SH-SY5Y (cell line): ENCODE data around the gene ABCD2.

Source experiments
- GATA2 ChIP-seq: IDR thresholded peaks from 2 replicates; pipeline ENCODE4 v1.6.1; 2011; ENCODE audit warnings: mild to moderate bottlenecking, low read depth, low read length
- GATA3 ChIP-seq: IDR thresholded peaks from 2 replicates; pipeline ENCODE4 v1.6.1; 2011; ENCODE audit warnings: low read depth, mild to moderate bottlenecking, low read length, moderate library complexity

ABCD2 gene

DNA sequence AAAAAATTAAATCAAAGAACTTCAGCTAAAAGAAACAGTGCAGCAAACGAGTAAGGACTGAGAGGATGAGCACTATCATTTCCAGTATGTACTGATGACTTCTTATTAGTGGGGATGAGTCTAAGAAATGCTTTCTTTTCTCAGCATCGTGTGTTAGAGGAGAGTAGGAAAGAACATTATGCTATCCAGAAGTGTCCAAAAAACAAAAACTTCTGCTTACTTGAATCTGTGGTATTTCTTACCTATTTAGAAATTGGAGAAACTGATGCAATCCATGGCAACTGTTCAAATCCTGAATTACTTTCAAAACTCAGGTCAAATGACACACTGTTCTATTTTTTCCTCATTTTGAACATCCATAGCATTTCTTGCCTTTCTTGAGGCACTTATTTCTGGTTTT is 23.7 kb downstream of the ABCD2 start:
- TF ChIP-seq GATA3 (no peak), GATA2 (no peak)

DNA sequence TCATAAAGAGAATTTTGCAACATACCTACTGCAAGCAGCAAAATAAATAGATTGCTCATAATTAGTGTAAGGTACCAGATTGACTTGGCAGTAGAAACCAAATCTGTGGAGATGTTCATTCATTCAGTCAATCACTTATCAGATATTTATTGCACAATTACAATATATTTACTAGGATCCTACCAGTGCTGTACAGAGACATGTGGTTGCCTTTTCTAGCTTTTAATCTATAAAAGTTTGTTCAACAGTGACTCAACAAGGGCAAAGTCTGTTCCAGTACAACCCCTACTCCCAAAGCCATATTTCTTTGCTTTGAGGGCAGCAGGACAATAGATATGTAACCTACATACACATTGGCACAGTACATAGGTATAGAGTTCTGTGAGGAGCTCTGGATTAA is 27.3 kb downstream of the ABCD2 start:
- TF ChIP-seq GATA2, result no peak
- TF ChIP-seq GATA3, result no peak

DNA sequence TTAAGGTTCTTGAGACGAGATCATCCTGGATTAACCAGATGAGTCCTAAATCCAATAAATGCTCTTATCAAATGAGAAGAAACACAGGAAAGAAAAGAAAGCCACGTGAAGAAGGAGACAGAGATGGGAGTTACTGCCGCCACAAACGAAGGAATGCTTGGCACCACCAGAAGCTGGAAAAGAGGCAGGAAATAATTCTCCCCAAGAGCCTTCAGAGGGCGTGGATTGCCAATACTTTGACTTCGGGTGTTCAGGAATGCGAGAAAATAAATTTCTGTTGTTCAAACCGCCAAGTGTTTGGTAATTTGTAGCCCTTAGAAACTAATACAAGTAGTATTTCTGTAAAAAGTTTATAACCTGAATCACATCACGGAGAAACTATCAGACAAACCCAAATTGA is 31.3 kb downstream of the ABCD2 start:
- TF ChIP-seq GATA2 (no peak), GATA3 (no peak)

DNA sequence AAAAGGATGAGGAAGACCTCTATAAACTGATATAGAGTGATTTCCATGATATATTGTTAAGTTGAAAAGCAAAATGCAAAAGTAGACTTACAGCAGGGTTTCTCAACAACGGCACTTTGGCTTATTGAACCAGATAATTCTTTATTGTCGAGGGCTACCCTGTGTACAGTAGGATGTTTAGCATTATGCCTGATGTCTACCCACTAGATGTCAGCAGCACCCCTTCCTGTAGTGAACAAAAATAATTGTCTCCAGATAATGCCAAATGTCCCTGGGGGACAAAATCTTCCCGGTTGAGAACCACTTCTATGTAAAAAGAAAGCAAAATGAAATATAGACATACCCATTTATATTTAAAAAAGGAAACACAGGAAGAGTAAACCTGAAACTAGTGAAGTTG is 32.4 kb downstream of the ABCD2 start:
- TF ChIP-seq GATA2, result no peak
- TF ChIP-seq GATA3, result no peak

DNA sequence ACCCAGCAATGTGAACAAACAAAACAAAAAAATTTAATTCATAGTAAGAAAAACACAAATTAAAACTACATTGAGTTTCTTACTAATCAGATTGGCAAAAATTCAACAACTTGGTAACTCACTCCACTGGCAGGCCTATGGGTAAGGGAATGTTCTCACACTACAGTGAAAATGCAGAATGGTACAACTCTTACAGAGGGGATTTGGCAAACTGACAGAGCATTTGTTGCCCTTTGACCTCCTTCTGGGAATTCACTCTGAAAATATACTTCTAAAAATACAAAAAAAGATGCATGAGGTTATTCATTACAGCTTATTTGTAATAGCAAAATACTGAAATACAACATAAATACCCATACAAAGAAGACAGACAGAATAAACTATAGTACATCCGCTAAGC is 32.8 kb downstream of the ABCD2 start:
- TF ChIP-seq GATA3 (no peak), GATA2 (no peak)

DNA sequence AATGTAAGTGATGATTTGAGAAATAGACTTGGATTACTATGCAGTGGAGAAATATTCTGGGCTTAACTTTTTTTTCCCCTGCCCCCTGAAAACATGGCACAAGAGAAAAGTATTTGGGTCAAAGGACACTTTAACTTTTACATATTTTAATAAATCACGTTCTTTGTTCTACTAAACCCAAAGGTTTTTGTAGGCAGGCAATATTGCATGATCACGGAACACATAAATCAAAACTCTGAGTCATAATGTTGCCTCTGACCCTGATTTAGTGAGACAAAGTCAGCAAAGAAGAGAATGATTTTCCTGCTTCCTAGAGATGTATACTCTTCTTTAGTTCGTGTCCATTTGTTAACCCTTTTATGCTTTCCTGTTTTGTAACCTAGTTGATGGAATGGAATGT is 38.0 kb downstream of the ABCD2 start:
- no peak for TF ChIP-seq GATA3
- TF ChIP-seq GATA2, result no peak

DNA sequence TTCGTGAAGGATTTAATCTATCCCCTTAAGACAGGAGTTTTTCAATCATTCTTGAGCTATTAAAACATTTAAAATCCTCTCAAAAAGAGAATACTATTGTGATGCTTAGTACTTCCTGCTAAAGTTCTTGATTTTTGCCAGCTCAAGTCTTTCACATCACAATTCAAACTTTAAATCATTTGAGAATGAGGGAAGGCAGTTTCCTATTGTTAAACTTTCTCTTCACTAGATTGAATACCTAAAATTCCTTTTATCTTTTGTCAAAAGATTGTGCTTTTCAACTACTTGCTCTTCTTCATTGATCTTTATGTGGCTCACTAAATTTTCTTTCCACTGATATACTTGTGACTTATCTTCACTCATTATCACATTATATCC is 44.1 kb downstream of the ABCD2 start:
- TF ChIP-seq GATA3 (no peak), GATA2 (no peak)

DNA sequence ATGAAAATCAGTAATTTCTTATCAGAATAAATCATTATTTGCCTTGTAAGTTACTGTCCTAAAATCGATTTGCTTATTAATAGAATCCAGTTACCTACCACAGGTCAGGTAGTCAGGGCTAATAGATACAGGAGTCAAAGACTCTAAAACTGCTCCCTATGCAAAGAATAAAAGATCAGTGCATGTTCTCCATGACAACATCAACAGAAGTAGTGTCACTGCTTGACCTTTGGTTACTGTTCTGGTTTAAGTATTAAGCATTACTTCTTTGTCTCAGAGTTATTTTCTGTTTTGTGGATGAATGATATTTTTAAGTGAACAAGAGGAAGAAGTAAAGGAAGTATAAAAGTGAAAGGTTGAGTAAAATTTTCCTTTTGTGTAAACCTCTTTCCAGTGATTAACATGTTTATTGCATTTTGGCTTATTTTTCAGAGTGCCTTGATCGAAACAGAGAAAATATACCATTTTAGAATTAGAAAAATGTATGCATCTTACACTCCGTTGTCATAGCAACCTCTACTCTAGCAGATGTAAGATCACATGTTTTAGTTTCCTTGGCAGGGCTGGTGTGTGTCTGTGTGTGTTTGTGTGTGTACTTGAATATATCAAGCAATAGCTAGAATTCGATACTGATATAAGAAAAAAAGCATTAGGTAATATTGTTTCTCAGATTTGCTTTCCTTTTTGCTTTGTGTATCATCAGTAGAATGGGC is 44.7 kb downstream of the ABCD2 start:
- TF ChIP-seq GATA3 (no peak), GATA2 (no peak)

DNA sequence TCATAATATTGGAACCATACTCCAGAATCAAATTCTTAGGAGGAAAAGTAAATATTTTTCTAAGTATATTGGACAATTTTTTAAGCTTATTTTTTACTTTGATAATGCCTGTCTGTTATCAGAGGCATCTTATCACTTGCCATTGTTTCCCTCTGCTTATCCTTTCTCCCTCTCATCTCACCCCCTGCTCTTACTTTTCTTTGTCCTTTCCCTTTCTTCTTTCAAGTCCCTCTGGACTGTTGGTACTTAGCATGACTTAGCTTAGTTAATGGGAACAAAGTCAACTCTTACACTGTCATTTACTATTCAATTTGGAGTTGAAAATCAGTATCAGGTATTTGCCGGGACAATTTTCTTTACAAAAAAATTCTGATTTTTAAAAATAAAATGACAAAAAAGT is 45.2 kb downstream of the ABCD2 start:
- TF ChIP-seq GATA2 (no peak), GATA3 (no peak)

DNA sequence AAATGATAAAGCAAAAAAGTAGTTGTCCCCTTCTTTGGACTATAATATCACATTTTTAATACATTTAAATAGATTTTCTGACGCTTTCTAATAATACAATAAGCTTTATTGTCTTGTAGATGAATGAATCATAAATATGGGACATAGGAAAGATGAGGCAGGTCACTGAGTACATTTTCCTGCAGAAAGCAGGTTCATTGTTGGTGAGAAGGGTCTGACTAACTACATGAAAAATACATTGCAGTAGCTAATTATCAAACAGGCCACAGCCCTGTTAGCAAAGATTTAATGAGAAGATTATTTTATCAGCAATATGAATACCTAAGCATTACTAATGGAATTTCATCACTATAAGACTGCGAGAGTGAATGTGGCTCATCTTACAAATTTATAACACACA is 45.6 kb downstream of the ABCD2 start:
- TF ChIP-seq GATA2 (no peak), GATA3 (no peak)

DNA sequence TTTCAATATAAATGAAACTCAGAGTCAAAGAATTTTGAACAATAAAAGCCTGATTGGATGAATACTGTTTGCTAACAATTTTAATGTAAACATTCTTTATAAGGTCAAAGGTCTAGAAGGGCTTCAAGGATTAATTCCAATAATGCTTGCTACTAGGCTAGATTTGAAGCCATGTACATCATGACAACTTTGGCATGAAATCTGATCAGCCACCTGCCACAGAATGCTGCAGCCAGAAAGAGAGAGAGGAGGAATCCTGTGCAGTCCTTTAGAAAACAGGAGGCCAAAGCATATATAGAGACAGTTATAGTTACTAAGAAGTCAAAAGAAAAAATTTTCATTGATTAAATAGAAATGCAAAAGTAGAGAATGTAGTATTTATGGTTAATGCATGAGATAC is 47.1 kb downstream of the ABCD2 start:
- TF ChIP-seq GATA2 (no peak), GATA3 (no peak)

DNA sequence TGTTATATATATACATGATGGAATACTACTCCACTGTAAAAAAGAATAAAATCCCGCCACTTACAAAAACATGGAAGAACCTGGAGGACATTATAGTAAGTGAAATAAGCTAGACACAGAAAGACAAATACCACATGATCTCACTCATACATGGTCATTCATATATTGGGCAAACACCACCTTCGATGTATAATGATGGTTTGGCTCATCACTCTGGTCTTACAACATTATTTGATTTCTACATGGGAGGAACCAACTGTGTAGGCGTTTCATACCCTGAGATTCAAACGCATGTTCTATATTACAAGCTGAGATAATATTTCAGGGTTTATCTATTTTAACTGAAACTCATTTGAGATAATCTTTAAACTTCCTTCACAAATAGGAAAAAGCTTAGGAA is 48.3 kb downstream of the ABCD2 start:
- TF ChIP-seq GATA3 (no peak), GATA2 (no peak)

DNA sequence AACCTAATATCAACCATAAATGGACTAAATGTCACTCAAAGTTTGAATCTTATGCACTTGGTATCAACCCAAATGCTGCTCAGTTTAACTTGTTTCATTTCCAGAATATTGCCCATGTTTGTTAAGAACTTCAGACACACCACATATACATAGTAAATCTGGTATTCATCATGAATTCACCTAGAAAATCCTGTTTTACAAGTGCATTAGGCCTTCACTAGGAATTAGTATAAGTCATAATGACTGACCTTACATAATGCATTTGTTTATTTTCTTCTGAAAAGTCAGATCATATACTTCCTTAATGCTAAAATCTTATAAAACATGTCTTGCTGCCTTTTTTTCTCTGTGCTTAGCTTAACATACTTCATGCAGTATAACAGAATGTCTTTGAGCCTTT is 66.1 kb downstream of the ABCD2 start:
- TF ChIP-seq GATA2, result no peak
- TF ChIP-seq GATA3, result no peak

DNA sequence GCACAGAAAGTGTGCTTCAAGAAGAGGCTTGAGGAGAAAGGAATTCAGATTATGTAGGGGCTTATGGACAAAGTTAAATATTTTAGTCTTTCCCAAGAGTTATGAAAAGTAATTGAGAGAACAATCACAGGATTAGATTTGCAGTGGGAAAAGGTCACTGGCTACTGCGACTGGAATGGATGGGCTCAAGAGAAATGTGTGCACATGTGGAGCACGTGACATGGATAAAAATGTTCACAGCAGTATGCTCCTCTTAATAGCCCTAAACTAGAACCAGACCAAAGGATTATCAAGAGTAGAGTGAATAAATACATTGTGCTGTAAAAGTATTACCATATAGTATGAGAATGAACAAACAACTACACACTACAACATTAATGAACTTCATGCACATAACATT is 78.1 kb downstream of the ABCD2 start:
- TF ChIP-seq GATA3 (no peak), GATA2 (no peak)

DNA sequence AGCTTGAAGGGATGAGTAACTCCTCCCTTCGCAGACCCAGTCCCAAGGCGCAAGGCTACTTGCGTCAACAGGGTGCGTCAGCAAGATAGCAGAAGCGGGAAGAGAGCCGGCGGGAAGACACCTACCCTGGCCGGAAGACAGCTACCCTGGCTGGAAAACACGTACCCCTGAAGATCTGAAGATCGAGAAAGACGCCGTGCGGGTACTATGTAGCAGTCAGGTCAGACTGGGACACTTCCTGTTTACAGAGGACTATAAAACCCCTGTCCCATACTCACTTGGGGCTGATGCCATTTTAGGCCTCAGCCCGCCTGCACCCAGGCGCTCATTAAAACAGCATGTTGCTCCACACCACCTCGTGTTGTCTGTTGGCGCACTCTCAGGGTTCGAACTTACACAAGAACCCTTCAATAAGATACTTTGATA is 80.9 kb downstream of the ABCD2 start:
- no peak for TF ChIP-seq GATA2
- TF ChIP-seq GATA3, result no peak

DNA sequence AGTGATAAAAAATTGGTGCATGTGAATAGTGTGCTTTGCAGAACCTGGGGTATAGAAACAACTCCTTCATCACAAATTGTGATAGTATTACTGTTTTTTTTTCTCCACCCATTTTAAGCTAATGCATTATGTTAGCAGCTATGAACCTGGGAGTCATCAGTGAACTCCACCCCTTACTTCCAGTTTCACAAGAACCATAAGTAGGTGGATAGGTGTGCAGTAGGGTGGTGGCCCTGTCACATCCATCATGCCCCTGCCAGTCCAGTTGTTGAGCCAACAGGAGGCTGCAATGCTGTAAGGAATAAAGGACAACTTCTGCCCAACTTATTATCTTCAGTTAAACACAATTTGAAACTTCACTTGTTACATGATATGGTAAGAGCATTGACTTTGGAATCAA is 85.7 kb downstream of the ABCD2 start:
- TF ChIP-seq GATA3, result no peak
- TF ChIP-seq GATA2, result no peak
